H1 (cell line): ENCODE results near the gene CNOT3. TPM values are rescaled to one million over a fixed set of nuclear protein-coding genes. Genes with fewer than 3 reads are reported as not detected.

Source experiments
- CTCF ChIA-PET: fragments of 300-600 bp; sonication (Branson Sonifier 250); formaldehyde crosslinking; loops from one replicate; lab custom pipeline; 2021; ENCODE audit not compliant: partially characterized antibody; lab: Charles Lee
- POLR2A ChIA-PET: fragments of 300-600 bp; sonication (Branson Sonifier 250); formaldehyde crosslinking; loops from one replicate; lab custom pipeline; 2021; ENCODE audit warnings: inconsistent platforms; ENCODE audit not compliant: partially characterized antibody; lab: Charles Lee
- DNase-seq, 2 experiments: peaks; one replicate each; pipeline versions ENCODE4 v3.0.0 to v3.0.0-alpha.2; 2010 to 2022; ENCODE audit warnings: low spot score in 2 of 2, low read depth in 1 of 2, mixed read lengths in 1 of 2
- FAIRE-seq: peaks from 2 replicates; lab custom pipeline; 2011; peaks lifted over from hg19 to GRCh38; lab: Jason Lieb, UNC
- H2AFZ ChIP-seq: 2 replicates; pipeline ENCODE4 v1.8.1; 2012; ENCODE audit warnings: low read length, inconsistent platforms
- H2AK5ac ChIP-seq: 2 replicates; pipeline ENCODE4 v1.6.1; 2013; ENCODE audit warnings: low read depth, low read length
- H2BK120ac ChIP-seq: replicated peaks from 2 replicates; pipeline ENCODE3; 2013; ENCODE audit warnings: low read depth, low read length, inconsistent platforms
- H2BK12ac ChIP-seq: 2 replicates; pipeline ENCODE4 v1.6.1; 2013; ENCODE audit warnings: low read depth, low read length
- H2BK15ac ChIP-seq: 2 replicates; pipeline ENCODE4 v1.6.1; 2013; ENCODE audit warnings: low read length
- H2BK20ac ChIP-seq: 2 replicates; pipeline ENCODE4 v1.6.1; 2013; ENCODE audit warnings: low read length
- H2BK5ac ChIP-seq: 2 replicates; pipeline ENCODE4 v1.6.1; 2013; ENCODE audit warnings: low read depth, low read length
- H3K14ac ChIP-seq: 2 replicates; pipeline ENCODE4 v1.6.1; 2013; ENCODE audit warnings: inconsistent platforms; ENCODE audit not compliant: insufficient read length
- H3K18ac ChIP-seq: 2 replicates; pipeline ENCODE4 v1.6.1; 2013; ENCODE audit warnings: low read length; ENCODE audit errors: extremely low read depth
- H3K23ac ChIP-seq: 2 replicates; pipeline ENCODE4 v1.6.1; 2013; ENCODE audit warnings: inconsistent platforms; ENCODE audit not compliant: insufficient read length
- H3K23me2 ChIP-seq: 2 replicates; pipeline ENCODE4 v1.6.1; 2013; ENCODE audit warnings: low read depth, low read length
- H3K27ac ChIP-seq: 2 replicates; pipeline ENCODE4 v1.6.1; 2011; ENCODE audit warnings: low read depth, low read length, inconsistent platforms
- H3K27me3 ChIP-seq, 4 experiments: replicated peaks in 1 of 4; 1 replicate in 1 of 4; 2 replicates in 3 of 4; pipeline versions ENCODE4 v1.6.1 to v1.8.1; 2011 to 2013; ENCODE audit warnings: low read length in 3 of 4, mild to moderate bottlenecking in 3 of 4, inconsistent platforms in 2 of 4, mixed read lengths in 2 of 4, moderate library complexity in 1 of 4; ENCODE audit not compliant: control insufficient read depth in 3 of 4, insufficient read depth in 3 of 4; ENCODE audit errors: extremely low read depth in 1 of 4
- H3K36me3 ChIP-seq, 4 experiments: 2 replicates each; pipeline versions ENCODE4 v1.6.1 to v1.8.1; 2011 to 2013; ENCODE audit warnings: mild to moderate bottlenecking in 4 of 4, low read length in 3 of 4, moderate library complexity in 2 of 4, control low read depth in 1 of 4, inconsistent platforms in 1 of 4; ENCODE audit not compliant: insufficient read depth in 4 of 4, control insufficient read depth in 2 of 4
- H3K4ac ChIP-seq: replicated peaks from 2 replicates; pipeline ENCODE3; 2013; ENCODE audit warnings: low read length, low read depth, mixed read lengths, inconsistent platforms; ENCODE audit not compliant: insufficient read length
- H3K4me1 ChIP-seq, 4 experiments: replicated peaks in 1 of 4; 1 replicate in 1 of 4; 2 replicates in 3 of 4; pipeline versions ENCODE4 v1.6.1 to v1.8.1; 2011 to 2013; ENCODE audit warnings: low read length in 3 of 4, inconsistent platforms in 2 of 4, mixed read lengths in 1 of 4; ENCODE audit not compliant: insufficient read depth in 4 of 4, control insufficient read depth in 3 of 4
- H3K4me2 ChIP-seq, 2 experiments: 2 replicates each; pipeline versions ENCODE4 v1.6.1 to v1.8.1; 2011 to 2013; ENCODE audit warnings: low read depth in 2 of 2, low read length in 2 of 2, control low read depth in 1 of 2, inconsistent platforms in 1 of 2, mild to moderate bottlenecking in 1 of 2; ENCODE audit not compliant: insufficient read depth in 1 of 2
- H3K4me3 ChIP-seq, 4 experiments: fragments of 200-600, 300-600 bp in 1 of 4; sonication (generic), shearing (Covaris generic), sonication (Bioruptor Twin) in 1 of 4; 2 replicates each; pipeline versions ENCODE4 v1.5.1 to v1.8.1; 2011 to 2016; ENCODE audit warnings: low read length in 4 of 4, low read depth in 3 of 4, control low read depth in 2 of 4, inconsistent platforms in 2 of 4, mild to moderate bottlenecking in 2 of 4, mixed read lengths in 1 of 4, moderate library complexity in 1 of 4; ENCODE audit not compliant: insufficient read depth in 2 of 4; ENCODE audit errors: extremely low read depth in 1 of 4
- H3K56ac ChIP-seq: replicated peaks from 2 replicates; pipeline ENCODE3; 2013; ENCODE audit warnings: low read depth, mild to moderate bottlenecking, mixed read lengths, low read length, inconsistent platforms; ENCODE audit not compliant: insufficient read length
- H3K79me1 ChIP-seq: 2 replicates; pipeline ENCODE4 v1.6.1; 2013; ENCODE audit warnings: low read depth, low read length, control low read depth
- H3K79me2 ChIP-seq, 2 experiments: 2 replicates each; pipeline versions ENCODE4 v1.6.1 to v1.8.1; 2012 to 2013; ENCODE audit warnings: low read length in 2 of 2, mild to moderate bottlenecking in 2 of 2, inconsistent platforms in 1 of 2; ENCODE audit not compliant: insufficient read depth in 2 of 2, control insufficient read depth in 1 of 2
- H3K9ac ChIP-seq, 4 experiments: replicated peaks in 1 of 4; 1 replicate in 1 of 4; 2 replicates in 3 of 4; pipeline versions ENCODE4 v1.6.1 to v1.8.1; 2011 to 2013; ENCODE audit warnings: low read depth in 3 of 4, low read length in 3 of 4, control low read depth in 2 of 4, mild to moderate bottlenecking in 2 of 4, moderate library complexity in 2 of 4, inconsistent platforms in 1 of 4; ENCODE audit errors: extremely low read depth in 1 of 4
- H3K9me3 ChIP-seq, 2 experiments: 2 replicates each; pipeline versions ENCODE4 v1.6.1 to v1.8.1; 2012 to 2013; ENCODE audit warnings: mild to moderate bottlenecking in 2 of 2, moderate library complexity in 2 of 2, control low read depth in 1 of 2, inconsistent platforms in 1 of 2, low read depth in 1 of 2, low read length in 1 of 2, mixed read lengths in 1 of 2; ENCODE audit not compliant: insufficient read depth in 2 of 2
- H4K20me1 ChIP-seq, 2 experiments: replicated peaks in 1 of 2; 2 replicates each; pipeline versions ENCODE3 to v1.8.1; 2011 to 2013; ENCODE audit warnings: inconsistent platforms in 2 of 2, low read length in 2 of 2, mild to moderate bottlenecking in 1 of 2; ENCODE audit not compliant: insufficient read depth in 2 of 2, control insufficient read depth in 1 of 2
- H4K5ac ChIP-seq: 2 replicates; pipeline ENCODE4 v1.6.1; 2013; ENCODE audit warnings: low read length, low read depth, mixed read lengths, inconsistent platforms; ENCODE audit not compliant: insufficient read length
- H4K8ac ChIP-seq: 2 replicates; pipeline ENCODE4 v1.8.0; 2013; ENCODE audit warnings: mild to moderate bottlenecking, moderate library complexity, low read length, inconsistent platforms; ENCODE audit not compliant: insufficient read depth; ENCODE audit errors: extremely low read depth
- H4K91ac ChIP-seq: replicated peaks from 2 replicates; pipeline ENCODE3; 2013; ENCODE audit warnings: low read length, mixed read lengths, inconsistent platforms; ENCODE audit not compliant: insufficient read length
- CBX8 ChIP-seq: fragments of 300-800, 300-1000 bp; sonication (generic); IDR thresholded peaks from 2 replicates; pipeline ENCODE4 v1.7.1; 2016; ENCODE audit warnings: low read depth, low read length, borderline replicate concordance
- EZH2 ChIP-seq: fragments of 200-600 bp; sonication (generic); IDR thresholded peaks from 2 replicates; pipeline ENCODE4 v1.7.1; 2012; ENCODE audit warnings: low read depth, mild to moderate bottlenecking, moderate library complexity, low read length, inconsistent platforms; ENCODE audit not compliant: severe bottlenecking
- POLR2AphosphoS5 ChIP-seq: IDR thresholded peaks from 2 replicates; pipeline ENCODE4 v1.6.1; 2011; ENCODE audit warnings: low read depth, low read length
- SIX5 ChIP-seq: IDR thresholded peaks from 2 replicates; pipeline ENCODE4 v1.6.1; 2011; ENCODE audit warnings: mild to moderate bottlenecking, low read depth, low read length
- TEAD4 ChIP-seq: IDR thresholded peaks from 2 replicates; pipeline ENCODE4 v1.6.1; 2012; ENCODE audit warnings: low read depth, low read length, inconsistent platforms, mixed read lengths
- WGBS, 2 experiments: shearing (Covaris generic) in 1 of 2; methylation state at CpG; one replicate each; pipeline versions ENCODE4 v1.1.6 to v1.1.7; 2013 to 2015; ENCODE audit warnings: low lambda C conversion rate in 2 of 2, mixed read lengths in 2 of 2, inconsistent platforms in 1 of 2, low coverage in 1 of 2, missing lambda C conversion rate in 1 of 2; ENCODE audit not compliant: insufficient replicate concordance in 2 of 2, insufficient coverage in 1 of 2, insufficient read length in 1 of 2; ENCODE audit errors: extremely low coverage in 1 of 2, missing lambda C conversion rate in 1 of 2; 5-methylcytosine and 5-hydroxymethylcytosine counted together
- polyA plus RNA-seq, 7 experiments: library from polyadenylated mRNA; depleted of rRNA in 3 of 7; stranded (reverse) in 5 of 7; unstranded in 2 of 7; fragments of >200 nt in 5 of 7; fragments of 200-250 nt in 2 of 7; gene quantifications; 1 replicate in 5 of 7; 2 replicates in 1 of 7; 4 replicates in 1 of 7; pipeline versions ENCODE4 v1.2.1 to v1.2.3, GENCODE V29; 2011 to 2013; ENCODE audit warnings: missing spikeins in 2 of 7, mixed read lengths in 2 of 7
- total RNA-seq: library from RNA; stranded (reverse); fragmentation: NEBNext Ultra II Directional; extraction: Animal tissue kit (Norgen Biotek cat#: 25700); gene quantifications from 2 replicates; pipeline ENCODE4 v1.2.1, GENCODE V29; 2021

Gene CNOT3
- total and polyA plus RNA-seq, 2 of the 8 experiments (the other 6 are each of a cell fraction or from before 2014, with no cell fraction given): 21.2 to 86.4 TPM

DNA sequence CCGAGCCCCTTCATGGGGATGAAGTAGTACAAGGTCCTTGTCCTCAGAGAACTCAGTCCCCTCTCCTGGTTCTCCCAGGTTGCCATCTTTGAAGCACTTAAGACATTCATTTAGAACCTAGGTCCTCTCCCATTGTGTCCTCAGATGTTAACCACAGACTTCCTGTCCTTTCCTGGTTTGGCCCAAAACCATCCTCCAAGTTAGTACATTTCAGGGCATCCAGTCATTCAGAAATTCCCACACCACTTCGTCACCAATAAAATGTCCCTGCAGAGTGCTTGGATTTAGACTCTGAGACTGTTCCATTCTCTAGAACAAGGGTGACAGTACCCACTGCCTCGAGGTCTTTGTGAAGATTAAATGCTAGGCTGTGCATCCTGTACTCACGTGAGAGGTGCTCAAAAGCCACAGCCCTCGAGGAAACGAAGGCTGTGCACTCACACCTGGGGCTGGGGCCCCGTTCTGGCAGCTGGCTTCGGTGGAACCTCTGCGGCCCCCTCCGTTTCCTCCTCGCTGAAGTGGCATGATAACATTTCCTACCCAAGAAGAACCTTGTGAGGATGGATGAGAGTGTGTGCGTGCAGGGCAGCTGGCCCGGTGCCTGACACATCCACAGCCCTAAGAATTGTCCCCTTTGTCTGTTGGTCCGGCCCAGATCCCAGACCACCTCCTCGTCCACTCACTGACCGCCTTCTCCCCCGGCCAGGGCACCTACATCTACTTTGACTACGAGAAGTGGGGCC lies 17.2 kb downstream of the CNOT3 start:
- Histone ChIP-seq H4K8ac (peak overlapping the region; percentile 57; the same call in 1 of the 2 replicates), H3K14ac (no peak overlapping the region), H3K23ac (no peak overlapping the region), H2BK5ac (no peak overlapping the region), H4K20me1 (peaks cover 11 to 22% of the 10 kb centered on the region in 2 experiments), H3K36me3 (peaks cover 27 to 60% (median 54%) of the 10 kb centered on the region in 4 experiments), H3K4ac (no peak overlapping the region), H2AK5ac (no peak overlapping the region), H2BK20ac (no peak overlapping the region), H3K18ac (no peak overlapping the region), H2BK12ac (no peak overlapping the region), H3K4me2 (no peak overlapping the region), H3K9me3 (no peaks in the 10 kb centered on the region), H3K79me2 (no peaks in the 10 kb centered on the region), H3K79me1 (peaks cover 7% of the 10 kb centered on the region), H3K27me3 (no peaks in the 10 kb centered on the region), H2BK15ac (no peak overlapping the region), H3K56ac (no peak overlapping the region), H3K23me2 (peaks cover 8% of the 10 kb centered on the region), H3K27ac (no peak overlapping the region), H4K91ac (no peak overlapping the region), H4K5ac (no peak overlapping the region), H3K9ac (no peak overlapping the region), H2BK120ac (no peak overlapping the region), H2AFZ (no peak overlapping the region), H3K4me3 (no peak overlapping the region), H3K4me1 (peaks cover 0 to 7% (median 4%) of the 10 kb centered on the region in 4 experiments; a peak in 3 of 7 replicates)
- POLR2A ChIA-PET: interaction anchor here (1.3 to 14.8 kb wide), 2 partner anchors 16 to 49 kb away, joined by 3 to 348 read pairs; partner anchors contain the start of gene CNOT3
- FAIRE-seq: no peak
- CTCF ChIA-PET: interaction anchor here (1.0 to 1.7 kb wide), 2 partner anchors 18 to 34 kb away, joined by 3 to 8 read pairs; partner anchors contain the start of gene CNOT3
- no peak for TF ChIP-seq CBX8
- TF ChIP-seq SIX5: no peak
- TF ChIP-seq EZH2: no peak
- peak; percentile 36; the same call in 1 of the 2 replicates for TF ChIP-seq POLR2AphosphoS5
- no peak for TF ChIP-seq TEAD4
- WGBS, 2 experiments: 90% methylated on average over 18 of the region's 18 CpGs; no CpG with 5 or more reads in 1 of the 2 experiments
- DNase-seq: no peak
